OCI-LY1 (cell line): ENCODE data around the gene CDKL4.

Experiments used
- H2AFZ ChIP-seq: fragments of 200-600 bp; sonication (generic), shearing (Covaris generic); 2 replicates; pipeline ENCODE4 v1.6.0; 2014; ENCODE audit warnings: antibody characterized with exemption, mild to moderate bottlenecking, low read length
- H3F3A ChIP-seq: fragments of 200-600 bp; sonication (generic), shearing (Covaris generic); 2 replicates; pipeline ENCODE4 v1.6.0; 2014; ENCODE audit warnings: mild to moderate bottlenecking, antibody characterized with exemption, low read length, moderate library complexity; ENCODE audit not compliant: insufficient read depth
- H3K27ac ChIP-seq: fragments of 200-600 bp; sonication (generic); 2 replicates; pipeline ENCODE4 v1.5.1; 2014; ENCODE audit warnings: low read length, mixed run types, mild to moderate bottlenecking, low read depth; ENCODE audit not compliant: poor library complexity, severe bottlenecking
- H3K27me3 ChIP-seq: fragments of 200-600 bp; sonication (generic); 2 replicates; pipeline ENCODE4 v1.6.0; 2014; ENCODE audit warnings: antibody characterized with exemption, mild to moderate bottlenecking, low read length, moderate library complexity; ENCODE audit not compliant: insufficient read depth
- H3K36me3 ChIP-seq: fragments of 200-600 bp; sonication (generic); 2 replicates; pipeline ENCODE4 v1.6.1; 2014; ENCODE audit warnings: mild to moderate bottlenecking, antibody characterized with exemption, low read length, moderate library complexity, mixed read lengths; ENCODE audit not compliant: insufficient read depth
- H3K4me1 ChIP-seq: fragments of 200-600 bp; sonication (generic); 2 replicates; pipeline ENCODE4 v1.5.1; 2014; ENCODE audit warnings: mild to moderate bottlenecking, low read length, moderate library complexity; ENCODE audit not compliant: insufficient read depth, severe bottlenecking
- H3K4me2 ChIP-seq: fragments of 200-600 bp; sonication (generic), shearing (Covaris generic); 2 replicates; pipeline ENCODE4 v1.6.1; 2014; ENCODE audit warnings: low read length
- H3K4me3 ChIP-seq: fragments of 200-600 bp; sonication (generic); 2 replicates; pipeline ENCODE4 v1.5.1; 2014; ENCODE audit warnings: low read length, low read depth, mild to moderate bottlenecking, mixed read lengths; ENCODE audit not compliant: poor library complexity, severe bottlenecking
- H3K79me2 ChIP-seq: fragments of 200-600 bp; shearing (Covaris generic); 2 replicates; pipeline ENCODE4 v1.6.1; 2016; ENCODE audit warnings: mixed run types, low read length, mixed read lengths; ENCODE audit not compliant: insufficient read depth
- H3K9ac ChIP-seq: fragments of 200-600 bp; sonication (generic), shearing (Covaris generic); 2 replicates; pipeline ENCODE4 v1.6.1; 2014; ENCODE audit warnings: mild to moderate bottlenecking, low read length, mixed read lengths
- H3K9me2 ChIP-seq: fragments of 200-600 bp; sonication (generic), shearing (Covaris generic); 2 replicates; pipeline ENCODE4 v1.6.1; 2014; ENCODE audit warnings: low read depth, mild to moderate bottlenecking, low read length, mixed read lengths
- H3K9me3 ChIP-seq: fragments of 200-600 bp; shearing (Covaris generic); 2 replicates; pipeline ENCODE4 v1.6.1; 2014; ENCODE audit warnings: low read length, mixed read lengths
- H4K20me1 ChIP-seq: fragments of 200-600 bp; sonication (generic), shearing (Covaris generic); 2 replicates; pipeline ENCODE4 v1.6.0; 2016; ENCODE audit warnings: mild to moderate bottlenecking, low read length; ENCODE audit not compliant: insufficient read depth
- CTCF ChIP-seq: fragments of 200-600 bp; sonication (generic), shearing (Covaris generic); IDR thresholded peaks from 2 replicates; pipeline ENCODE4 v1.5.1; 2017; ENCODE audit warnings: mild to moderate bottlenecking, antibody characterized with exemption, low read length, moderate library complexity, mixed read lengths
- EZH2 ChIP-seq: fragments of 200-600 bp; sonication (generic), shearing (Covaris generic); IDR thresholded peaks from 2 replicates; pipeline ENCODE4 v1.8.0; 2017; ENCODE audit warnings: borderline replicate concordance, mixed run types, mild to moderate bottlenecking, antibody characterized with exemption, low read length, moderate library complexity, mixed read lengths

CDKL4 gene

GRCh38 chr2:39159283-39159682 lies 84.5 kb downstream of the CDKL4 start:
- Histone ChIP-seq H3K27ac (no peak overlapping the region), H3K9ac (no peak overlapping the region), H2AFZ (no peak overlapping the region), H3K4me1 (no peaks in the 10 kb centered on the region), H3K9me3 (no peaks in the 10 kb centered on the region), H4K20me1 (no peaks in the 10 kb centered on the region), H3K36me3 (no peaks in the 10 kb centered on the region; the same call in 1 of the 2 replicates), H3K4me3 (no peak overlapping the region), H3K27me3 (no peaks in the 10 kb centered on the region), H3K9me2 (no peaks in the 10 kb centered on the region), H3K4me2 (no peak overlapping the region), H3K79me2 (no peaks in the 10 kb centered on the region), H3F3A (no peaks in the 10 kb centered on the region)
- TF ChIP-seq CTCF (no peak), EZH2 (no peak)

GRCh38 chr2:39158351-39158750 lies 85.4 kb downstream of the CDKL4 start:
- H3K36me3 ChIP-seq: no peaks in the 10 kb centered on the region
- H3K27ac ChIP-seq: no peak overlapping the region
- TF ChIP-seq EZH2: no peak
- no peak for TF ChIP-seq CTCF
- H2AFZ ChIP-seq: no peak overlapping the region
- no peaks in the 10 kb centered on the region for H3F3A ChIP-seq
- no peak overlapping the region for H3K9ac ChIP-seq
- H4K20me1 ChIP-seq: no peaks in the 10 kb centered on the region
- H3K4me3 ChIP-seq: no peak overlapping the region
- H3K79me2 ChIP-seq: no peaks in the 10 kb centered on the region
- no peaks in the 10 kb centered on the region for H3K4me1 ChIP-seq
- no peak overlapping the region for H3K4me2 ChIP-seq
- no peaks in the 10 kb centered on the region for H3K9me2 ChIP-seq
- H3K27me3 ChIP-seq: no peaks in the 10 kb centered on the region
- H3K9me3 ChIP-seq: no peaks in the 10 kb centered on the region

- H3K27ac ChIP-seq: no peak overlapping the region
- TF ChIP-seq EZH2 (no peak), CTCF (no peak)
- no peaks in the 10 kb centered on the region for H3K79me2 ChIP-seq
- H2AFZ ChIP-seq: no peak overlapping the region
- no peaks in the 10 kb centered on the region for H3K9me2 ChIP-seq
- no peak overlapping the region for H3K4me3 ChIP-seq
- H3K27me3 ChIP-seq: no peaks in the 10 kb centered on the region
- no peak overlapping the region for H3K4me2 ChIP-seq
- no peak overlapping the region for H3K9ac ChIP-seq
- H4K20me1 ChIP-seq: no peaks in the 10 kb centered on the region
- no peaks in the 10 kb centered on the region for H3K4me1 ChIP-seq
- no peaks in the 10 kb centered on the region for H3K9me3 ChIP-seq
- no peaks in the 10 kb centered on the region for H3K36me3 ChIP-seq
- H3F3A ChIP-seq: no peaks in the 10 kb centered on the region
These were observed 86.9 kb downstream of the CDKL4 start for GRCh38 chr2:39156846-39157245.
